Measurements from ENCODE around the gene TMEM101.
A peak's percentile ranks its signal among the peaks of the same experiment; 100 is the strongest.
"Not testable (repeated sequence)": the region's sequence is repeated elsewhere in the genome, so short reads cannot be mapped to it uniquely, and the experiment has no call there.

Gene TMEM101

DNA sequence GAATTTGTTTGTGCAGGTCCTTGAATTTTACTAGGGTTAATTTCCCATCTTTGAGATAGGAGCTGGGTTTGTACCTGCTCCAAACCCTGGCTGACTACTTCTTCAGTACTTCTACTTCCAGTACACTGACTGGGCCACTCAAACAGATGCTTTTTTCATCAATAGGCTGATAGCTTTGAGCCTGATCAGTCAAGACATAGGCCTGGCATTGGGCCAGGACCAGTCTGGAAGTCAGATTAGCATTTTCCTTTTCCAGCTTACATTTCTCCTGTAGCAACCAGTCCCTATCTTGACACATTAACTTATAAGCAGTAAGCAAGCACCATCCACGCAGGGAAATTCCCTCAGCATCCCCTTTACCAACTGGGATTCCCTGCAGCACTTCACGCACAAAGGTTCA, 7.5 kb upstream of the TMEM101 start:
- TF ChIP-seq ZFX (IDR thresholded peaks at IDR 0.05; ENCODE audit: borderline replicate concordance) = no peak
- TF ChIP-seq, protein P1, sequence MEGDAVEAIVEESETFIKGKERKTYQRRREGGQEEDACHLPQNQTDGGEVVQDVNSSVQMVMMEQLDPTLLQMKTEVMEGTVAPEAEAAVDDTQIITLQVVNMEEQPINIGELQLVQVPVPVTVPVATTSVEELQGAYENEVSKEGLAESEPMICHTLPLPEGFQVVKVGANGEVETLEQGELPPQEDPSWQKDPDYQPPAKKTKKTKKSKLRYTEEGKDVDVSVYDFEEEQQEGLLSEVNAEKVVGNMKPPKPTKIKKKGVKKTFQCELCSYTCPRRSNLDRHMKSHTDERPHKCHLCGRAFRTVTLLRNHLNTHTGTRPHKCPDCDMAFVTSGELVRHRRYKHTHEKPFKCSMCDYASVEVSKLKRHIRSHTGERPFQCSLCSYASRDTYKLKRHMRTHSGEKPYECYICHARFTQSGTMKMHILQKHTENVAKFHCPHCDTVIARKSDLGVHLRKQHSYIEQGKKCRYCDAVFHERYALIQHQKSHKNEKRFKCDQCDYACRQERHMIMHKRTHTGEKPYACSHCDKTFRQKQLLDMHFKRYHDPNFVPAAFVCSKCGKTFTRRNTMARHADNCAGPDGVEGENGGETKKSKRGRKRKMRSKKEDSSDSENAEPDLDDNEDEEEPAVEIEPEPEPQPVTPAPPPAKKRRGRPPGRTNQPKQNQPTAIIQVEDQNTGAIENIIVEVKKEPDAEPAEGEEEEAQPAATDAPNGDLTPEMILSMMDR (IDR thresholded peaks at IDR 0.05) = no peak
- H3K27ac ChIP-seq = no peak overlapping the region

DNA sequence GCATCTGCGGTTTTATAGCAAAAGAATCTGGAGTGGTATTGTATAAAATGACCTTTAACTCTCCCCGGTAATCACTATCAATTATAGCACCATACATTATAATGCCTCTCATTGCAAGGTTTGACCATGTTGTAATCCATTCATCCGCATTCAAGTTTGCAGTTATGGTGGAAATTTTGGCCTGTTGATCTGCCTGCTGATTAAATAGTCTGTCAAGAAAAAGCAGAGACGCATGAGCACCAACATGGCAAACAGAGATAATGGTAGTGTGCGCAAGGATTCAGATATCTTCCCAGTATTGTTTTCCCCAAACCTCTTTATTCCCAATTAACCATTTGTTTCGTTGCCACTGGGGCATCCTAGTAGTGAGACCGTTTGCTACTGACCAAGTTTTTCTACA, 6.5 kb upstream of the TMEM101 start:
- H3K27ac ChIP-seq = not testable (repeated sequence)

DNA sequence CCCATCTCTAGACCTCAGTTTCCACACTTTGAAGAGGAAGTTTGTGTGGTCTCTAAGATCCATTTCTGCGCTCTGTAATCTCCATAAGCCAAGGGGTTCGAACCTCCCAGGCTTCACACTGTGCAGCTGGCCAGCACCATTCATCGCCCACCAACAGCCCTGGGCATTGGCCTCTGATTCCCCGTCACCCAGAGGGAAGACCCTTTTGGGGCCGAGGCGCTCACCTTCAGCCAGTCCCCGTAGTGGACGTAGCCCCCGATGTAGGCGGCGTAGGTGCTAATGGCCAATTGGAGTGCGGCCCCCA, 678 bp downstream of the TMEM101 start:
- TF ChIP-seq, protein P1 (IDR thresholded peaks at IDR 0.05) = no peak
- TF ChIP-seq ZFX (IDR thresholded peaks at IDR 0.05; ENCODE audit: borderline replicate concordance) = no peak
- H3K27ac ChIP-seq = peak overlapping the region; percentile 78

DNA sequence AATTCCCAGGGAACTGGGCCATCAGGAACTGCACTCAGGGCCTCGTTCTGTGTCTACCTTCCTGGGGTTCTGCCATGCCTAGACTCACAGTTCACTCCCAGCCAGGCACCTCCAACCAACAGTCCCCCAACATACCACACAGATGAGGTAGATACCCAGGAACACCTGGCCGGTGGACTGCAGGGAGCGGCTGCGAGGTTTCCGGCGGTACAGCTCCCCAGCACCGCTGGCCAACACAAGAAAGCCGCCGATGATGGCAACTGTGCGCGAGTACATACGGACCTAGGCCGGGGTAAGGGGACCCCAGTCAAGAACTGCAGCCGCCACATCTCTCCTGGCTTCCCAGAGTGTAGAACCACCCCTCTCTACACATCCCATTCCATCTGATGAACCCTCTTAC, 1.9 kb downstream of the TMEM101 start:
- TF ChIP-seq ZFX (IDR thresholded peaks at IDR 0.05; ENCODE audit: borderline replicate concordance) = no peak
- TF ChIP-seq, protein P1 (IDR thresholded peaks at IDR 0.05) = no peak

DNA sequence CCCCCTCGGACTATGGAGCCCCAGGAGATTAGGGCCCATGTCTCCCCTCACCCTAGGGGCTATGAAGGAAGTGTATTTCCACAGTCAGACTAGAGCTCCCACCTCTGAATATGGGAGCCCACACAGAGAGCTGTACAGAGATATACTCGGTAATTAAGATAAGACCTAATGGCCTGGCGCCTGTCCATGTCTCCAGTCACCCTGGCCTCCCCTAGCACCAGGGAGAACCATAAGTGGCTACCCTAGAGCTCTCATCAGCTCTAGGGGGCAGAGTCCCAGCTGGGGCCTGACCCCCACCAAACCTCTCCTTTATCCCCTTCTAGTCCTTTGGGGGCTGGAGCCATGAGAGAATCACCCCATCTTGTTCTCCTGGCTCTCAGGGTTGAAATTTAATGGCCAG, 2.4 kb downstream of the TMEM101 start:
- no peak overlapping the region for H3K27ac ChIP-seq
- no peak for TF ChIP-seq ZFX (IDR thresholded peaks at IDR 0.05; ENCODE audit: borderline replicate concordance)
- TF ChIP-seq, protein P1 (IDR thresholded peaks at IDR 0.05) = no peak

More for the DNA sequence above, 1.9 kb downstream of the TMEM101 start:
- H3K27ac ChIP-seq = no peak overlapping the region

DNA sequence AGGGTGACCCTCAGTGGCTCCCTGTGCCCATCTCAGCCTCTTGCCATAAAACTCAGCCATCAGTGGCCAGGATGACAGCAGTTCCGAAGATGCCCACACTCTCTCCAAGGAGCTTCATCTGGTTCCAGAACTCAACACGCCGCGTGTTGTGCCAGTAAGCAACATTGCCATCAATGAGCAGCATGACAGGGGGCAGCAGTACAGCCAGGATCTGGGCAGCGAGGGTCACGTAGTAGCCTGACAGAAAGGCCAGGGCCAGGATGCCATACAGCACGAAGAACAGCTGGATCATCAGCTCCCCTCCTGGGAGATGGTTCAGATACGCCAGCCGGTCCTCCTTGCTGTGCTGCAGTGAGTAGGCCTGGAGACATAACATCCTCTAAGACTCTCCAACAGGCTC, 2.9 kb downstream of the TMEM101 start:
- TF ChIP-seq ZFX (IDR thresholded peaks at IDR 0.05; ENCODE audit: borderline replicate concordance) = no peak
- TF ChIP-seq, protein P1 (IDR thresholded peaks at IDR 0.05) = no peak

DNA sequence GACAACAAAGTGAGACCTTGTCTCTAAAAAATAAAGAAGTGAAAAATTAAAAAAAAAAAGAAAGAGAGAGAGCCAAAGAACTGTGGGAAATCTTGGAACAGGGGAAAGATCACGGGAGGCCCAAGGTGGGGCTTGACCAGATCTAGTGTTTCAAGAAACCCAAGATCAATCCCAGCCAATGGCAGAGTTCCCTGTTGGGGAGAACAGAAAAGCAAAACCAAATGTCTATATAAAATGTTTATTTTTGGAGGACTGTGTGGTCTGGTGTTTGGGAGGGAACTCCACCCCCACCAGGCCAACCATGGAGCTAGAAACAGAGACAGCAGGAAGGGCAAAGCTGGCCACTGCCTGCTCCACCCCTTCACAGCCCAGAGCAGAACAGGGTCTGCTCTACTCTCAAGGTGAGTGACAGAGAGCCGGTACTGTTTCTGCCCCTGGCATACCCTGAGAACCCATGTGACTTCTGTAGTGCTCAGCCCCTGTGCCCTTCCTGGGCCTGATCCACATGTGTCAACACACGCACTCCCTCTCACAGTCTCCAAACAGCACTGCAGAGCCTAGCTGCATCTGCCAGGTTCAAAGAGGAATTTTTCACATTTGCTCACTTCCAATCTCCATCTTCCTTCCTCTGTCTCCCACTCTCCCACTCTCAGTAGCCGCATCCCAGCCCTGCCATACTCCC, 3.7 kb downstream of the TMEM101 start:
- TF ChIP-seq, protein P1 (IDR thresholded peaks at IDR 0.05) = no peak
- TF ChIP-seq ZFX (IDR thresholded peaks at IDR 0.05; ENCODE audit: borderline replicate concordance) = no peak
- peak overlapping the region; percentile 17; the same call in 1 of the 2 replicates for H3K27ac ChIP-seq

More for the DNA sequence above, 2.9 kb downstream of the TMEM101 start:
- H3K27ac ChIP-seq = no peak overlapping the region; the same call in 1 of the 2 replicates
